Measurements from ENCODE around the gene UMAD1. TPM values are rescaled to one million over a fixed set of nuclear protein-coding genes. Genes with fewer than 3 reads are reported as not detected.

Gene UMAD1
- total and polyA plus RNA-seq, 2 of the 4 experiments (the other 2 are of a cell fraction) = 5.2 to 8.4 TPM

DNA sequence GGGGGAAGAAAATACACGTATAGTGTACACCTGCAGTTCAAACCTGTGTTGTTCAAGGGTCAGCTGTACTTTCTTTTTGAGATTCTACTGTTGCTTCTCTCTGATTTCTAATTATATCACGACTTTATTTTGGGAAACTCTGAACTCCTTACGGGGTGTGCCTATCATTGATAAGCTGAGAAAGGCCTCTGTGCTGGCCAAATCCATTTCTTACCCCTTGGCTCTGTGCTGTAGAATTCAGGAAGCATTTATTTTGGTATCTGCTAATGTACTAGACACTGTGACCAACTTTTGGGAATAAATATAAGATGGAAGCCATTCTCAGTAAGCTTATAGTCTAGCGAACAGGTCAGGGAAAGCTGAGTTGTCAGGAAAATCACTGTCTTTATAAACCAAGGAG, 104.7 kb downstream of the UMAD1 start:
- Histone ChIP-seq H3K4me2 (ENCODE audit: low read depth, low read length) (no peak overlapping the region), H3K18ac (ENCODE audit: low read depth, low read length) (no peak overlapping the region), H3K4me1 (ENCODE audit: control insufficient read depth, insufficient read depth, low read length) (no peaks in the 10 kb centered on the region), H3K4ac (ENCODE audit: low read depth, low read length) (no peak overlapping the region), H3K14ac (replicated peaks; ENCODE audit: low read depth, low read length) (no peak overlapping the region), H2BK120ac (ENCODE audit: low read depth, low read length) (no peak overlapping the region), H2BK5ac (ENCODE audit: low read depth, low read length, poor library complexity, severe bottlenecking) (no peak overlapping the region), H3K79me1 (ENCODE audit: low read depth in 1 of 2, low read length in 2 of 2) (no peaks in the 10 kb centered on the region), H4K5ac (ENCODE audit: low read depth, low read length) (no peak overlapping the region), H3K4me3 (ENCODE audit: insufficient read depth, low read depth, low read length) (no peak overlapping the region), H2AK9ac (replicated peaks; ENCODE audit: low read depth, low read length, poor library complexity) (no peak overlapping the region), H3K27ac (ENCODE audit: insufficient read depth, low read length) (no peak overlapping the region), H3K9ac (ENCODE audit: low read depth, low read length) (no peak overlapping the region), H3K36me3 (ENCODE audit: control insufficient read depth, insufficient read depth, low read length) (no peaks in the 10 kb centered on the region), H2BK15ac (ENCODE audit: low read depth, low read length) (no peak overlapping the region), H4K20me1 (ENCODE audit: insufficient read depth, low read length) (no peaks in the 10 kb centered on the region), H4K91ac (ENCODE audit: insufficient read depth, low read depth, low read length) (no peak overlapping the region), H4K8ac (ENCODE audit: low read depth in 2 of 2, low read length in 2 of 2) (no peak overlapping the region), H3K9me3 (ENCODE audit: control insufficient read depth, insufficient read depth, low read length) (no peaks in the 10 kb centered on the region), H2BK20ac (ENCODE audit: low read depth, low read length) (no peak overlapping the region), H2AK5ac (ENCODE audit: low read depth, low read length) (no peak overlapping the region), H3K56ac (ENCODE audit: extremely low read depth, insufficient read depth, low read length) (no peak overlapping the region), H2AFZ (replicated peaks; ENCODE audit: low read length, poor library complexity) (no peak overlapping the region), H3K27me3 (ENCODE audit: control insufficient read depth, insufficient read depth, low read length) (no peaks in the 10 kb centered on the region), H3K23ac (ENCODE audit: low read depth, low read length) (no peak overlapping the region), H3K9me1 (ENCODE audit: insufficient read depth, low read length) (no peaks in the 10 kb centered on the region)
- no peak for DNase-seq
- TF ChIP-seq CHD1 (IDR thresholded peaks at IDR 0.05; ENCODE audit: low read depth, low read length) (no peak), FOS (IDR thresholded peaks at IDR 0.05; ENCODE audit: low read depth, low read length) (no peak), POLR2A (IDR thresholded peaks at IDR 0.05; ENCODE audit: low read depth, low read length) (no peak), RCOR1 (IDR thresholded peaks at IDR 0.05; ENCODE audit: insufficient replicate concordance, low read length) (no peak), MAFK (IDR thresholded peaks at IDR 0.05; ENCODE audit: low read depth, low read length) (no peak), RAD21 (IDR thresholded peaks at IDR 0.05; ENCODE audit: low read length) (no peak), BHLHE40 (IDR thresholded peaks at IDR 0.05; ENCODE audit: low read depth, low read length) (no peak), CEBPB (IDR thresholded peaks at IDR 0.05; ENCODE audit: low read depth, low read length) (no peak), MAZ (IDR thresholded peaks at IDR 0.05; ENCODE audit: borderline replicate concordance, low read depth, low read length) (no peak), MXI1 (IDR thresholded peaks at IDR 0.05; ENCODE audit: borderline replicate concordance, low read depth, low read length) (no peak), NFE2L2 (IDR thresholded peaks at IDR 0.05; ENCODE audit: low read depth, low read length) (no peak), RFX5 (IDR thresholded peaks at IDR 0.05; ENCODE audit: low read depth, low read length) (no peak), SMC3 (IDR thresholded peaks at IDR 0.05; ENCODE audit: low read depth, low read length) (no peak)
- TF ChIP-seq, protein P1, sequence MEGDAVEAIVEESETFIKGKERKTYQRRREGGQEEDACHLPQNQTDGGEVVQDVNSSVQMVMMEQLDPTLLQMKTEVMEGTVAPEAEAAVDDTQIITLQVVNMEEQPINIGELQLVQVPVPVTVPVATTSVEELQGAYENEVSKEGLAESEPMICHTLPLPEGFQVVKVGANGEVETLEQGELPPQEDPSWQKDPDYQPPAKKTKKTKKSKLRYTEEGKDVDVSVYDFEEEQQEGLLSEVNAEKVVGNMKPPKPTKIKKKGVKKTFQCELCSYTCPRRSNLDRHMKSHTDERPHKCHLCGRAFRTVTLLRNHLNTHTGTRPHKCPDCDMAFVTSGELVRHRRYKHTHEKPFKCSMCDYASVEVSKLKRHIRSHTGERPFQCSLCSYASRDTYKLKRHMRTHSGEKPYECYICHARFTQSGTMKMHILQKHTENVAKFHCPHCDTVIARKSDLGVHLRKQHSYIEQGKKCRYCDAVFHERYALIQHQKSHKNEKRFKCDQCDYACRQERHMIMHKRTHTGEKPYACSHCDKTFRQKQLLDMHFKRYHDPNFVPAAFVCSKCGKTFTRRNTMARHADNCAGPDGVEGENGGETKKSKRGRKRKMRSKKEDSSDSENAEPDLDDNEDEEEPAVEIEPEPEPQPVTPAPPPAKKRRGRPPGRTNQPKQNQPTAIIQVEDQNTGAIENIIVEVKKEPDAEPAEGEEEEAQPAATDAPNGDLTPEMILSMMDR (conservative IDR thresholded peaks at IDR 0.05; ENCODE audit: low read depth, low read length) = no peak
- TF ChIP-seq, protein P2, sequence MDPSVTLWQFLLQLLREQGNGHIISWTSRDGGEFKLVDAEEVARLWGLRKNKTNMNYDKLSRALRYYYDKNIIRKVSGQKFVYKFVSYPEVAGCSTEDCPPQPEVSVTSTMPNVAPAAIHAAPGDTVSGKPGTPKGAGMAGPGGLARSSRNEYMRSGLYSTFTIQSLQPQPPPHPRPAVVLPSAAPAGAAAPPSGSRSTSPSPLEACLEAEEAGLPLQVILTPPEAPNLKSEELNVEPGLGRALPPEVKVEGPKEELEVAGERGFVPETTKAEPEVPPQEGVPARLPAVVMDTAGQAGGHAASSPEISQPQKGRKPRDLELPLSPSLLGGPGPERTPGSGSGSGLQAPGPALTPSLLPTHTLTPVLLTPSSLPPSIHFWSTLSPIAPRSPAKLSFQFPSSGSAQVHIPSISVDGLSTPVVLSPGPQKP (IDR thresholded peaks at IDR 0.05; ENCODE audit: borderline replicate concordance, low read depth, low read length) = no peak
- TF ChIP-seq, protein P3, sequence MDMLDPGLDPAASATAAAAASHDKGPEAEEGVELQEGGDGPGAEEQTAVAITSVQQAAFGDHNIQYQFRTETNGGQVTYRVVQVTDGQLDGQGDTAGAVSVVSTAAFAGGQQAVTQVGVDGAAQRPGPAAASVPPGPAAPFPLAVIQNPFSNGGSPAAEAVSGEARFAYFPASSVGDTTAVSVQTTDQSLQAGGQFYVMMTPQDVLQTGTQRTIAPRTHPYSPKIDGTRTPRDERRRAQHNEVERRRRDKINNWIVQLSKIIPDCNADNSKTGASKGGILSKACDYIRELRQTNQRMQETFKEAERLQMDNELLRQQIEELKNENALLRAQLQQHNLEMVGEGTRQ (IDR thresholded peaks at IDR 0.05; ENCODE audit: low read depth, low read length) = no peak
- POLR2A ChIA-PET (ENCODE audit: unreplicated experiment) = no interaction called here
- intact Hi-C loops (cut with micrococcal nuclease) (no loop called here), in situ Hi-C loops (cut with MboI; ENCODE audit: low sequenced_read_pairs) (no loop called here), dilution Hi-C loops (cut with HindIII; ENCODE audit: low sequenced_read_pairs, unreplicated experiment) (no loop called here)
- no CpG with 5 or more reads among the region's 4 CpGs for WGBS, 2 experiments (ENCODE audit: extremely low coverage in 2 of 2, insufficient read length in 1 of 2)
- no peak for ATAC-seq (ENCODE audit: low read depth)
- CTCF ChIA-PET = interaction anchor here (0.8 kb wide), 1 partner anchor 49 kb away, joined by 3 read pairs; no protein-coding TSS in a partner anchor
- no TSS peak for BruUV-seq (replicated peaks)
